HG03039 (cell line): Measurements from ENCODE around the gene KCTD13.
"Not testable (repeated sequence)": the region's sequence is repeated elsewhere in the genome, so short reads cannot be mapped to it uniquely, and the experiment has no call there.

Experiments
- ATAC-seq: cut with Tn5 transposase; IDR thresholded peaks from one replicate; pipeline ENCODE4 v1.9.1; 2021; ENCODE audit warnings: mild to moderate bottlenecking, moderate library complexity; ENCODE audit not compliant: unreplicated experiment

KCTD13 gene

DNA sequence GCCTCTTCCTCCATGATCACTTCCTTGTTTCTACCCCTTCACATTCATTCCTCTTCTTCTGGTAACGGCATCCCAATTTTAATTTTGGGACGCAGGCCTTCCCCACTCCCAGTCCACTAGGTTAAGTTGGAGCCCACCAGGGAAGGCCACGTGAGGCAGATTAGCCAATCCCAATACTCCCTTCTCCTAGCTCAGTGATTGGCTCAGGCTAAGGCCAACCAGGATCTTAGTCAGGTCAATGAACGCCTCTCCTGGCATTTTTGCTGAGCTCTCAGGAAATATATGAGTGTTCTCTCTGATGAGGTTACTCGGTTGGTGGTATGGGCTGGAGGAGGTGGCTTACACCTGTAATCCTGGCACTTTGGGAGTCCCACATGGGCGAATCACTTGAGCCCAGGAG is 42.0 kb downstream of the KCTD13 start:
- ATAC-seq = no peak

DNA sequence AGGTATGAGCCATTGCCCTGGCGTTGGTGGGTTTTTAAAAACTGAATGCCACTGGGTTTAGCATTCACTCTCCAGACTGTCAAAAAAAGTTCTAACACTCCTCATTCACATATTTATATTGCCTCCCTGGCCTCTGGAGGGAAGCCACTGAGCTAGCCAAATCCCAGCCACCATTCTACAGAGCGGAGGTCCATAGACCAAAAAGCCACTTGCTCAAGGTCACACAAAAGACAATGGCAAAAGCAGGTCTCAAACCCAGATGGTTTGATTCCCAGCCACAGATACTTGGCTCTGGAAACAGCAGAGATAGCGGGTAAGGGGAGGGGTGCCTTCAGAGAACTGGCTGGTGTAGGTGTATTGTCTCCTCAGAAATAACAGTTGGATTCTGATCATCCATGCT is 45.0 kb downstream of the KCTD13 start:
- ATAC-seq = no peak

GRCh38 chr16:29878172-29878571 is 47.9 kb downstream of the KCTD13 start:
- ATAC-seq = no peak

- ATAC-seq = no peak
Measured at GRCh38 chr16:29877266-29877961, 48.6 kb downstream of the KCTD13 start.

- no peak for ATAC-seq
Measured at GRCh38 chr16:29876594-29877249, 49.3 kb downstream of the KCTD13 start.

GRCh38 chr16:29876217-29876593 is 49.8 kb downstream of the KCTD13 start:
- no peak for ATAC-seq

DNA sequence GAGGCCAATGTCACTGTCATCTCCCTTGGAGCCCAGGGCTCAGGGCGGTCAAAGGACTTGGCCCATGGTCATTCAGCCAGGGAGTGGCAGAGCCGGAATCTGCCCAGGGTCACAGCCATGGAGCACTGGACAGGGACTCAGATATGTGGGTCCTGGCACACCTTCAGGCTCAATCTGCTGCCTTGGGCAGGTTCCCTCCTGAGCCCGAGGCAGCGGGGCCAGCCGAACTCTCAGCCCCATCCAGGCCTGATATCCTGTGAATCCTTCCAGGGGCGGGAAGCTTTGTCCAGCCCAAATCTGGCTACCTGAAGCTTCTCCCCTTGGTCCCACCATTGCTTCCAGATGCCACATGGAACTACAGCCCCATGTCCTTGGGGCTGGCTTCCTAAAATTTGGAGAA is 50.8 kb downstream of the KCTD13 start:
- no peak for ATAC-seq

- no peak for ATAC-seq
Measured at GRCh38 chr16:29873319-29873718, 52.7 kb downstream of the KCTD13 start.

DNA sequence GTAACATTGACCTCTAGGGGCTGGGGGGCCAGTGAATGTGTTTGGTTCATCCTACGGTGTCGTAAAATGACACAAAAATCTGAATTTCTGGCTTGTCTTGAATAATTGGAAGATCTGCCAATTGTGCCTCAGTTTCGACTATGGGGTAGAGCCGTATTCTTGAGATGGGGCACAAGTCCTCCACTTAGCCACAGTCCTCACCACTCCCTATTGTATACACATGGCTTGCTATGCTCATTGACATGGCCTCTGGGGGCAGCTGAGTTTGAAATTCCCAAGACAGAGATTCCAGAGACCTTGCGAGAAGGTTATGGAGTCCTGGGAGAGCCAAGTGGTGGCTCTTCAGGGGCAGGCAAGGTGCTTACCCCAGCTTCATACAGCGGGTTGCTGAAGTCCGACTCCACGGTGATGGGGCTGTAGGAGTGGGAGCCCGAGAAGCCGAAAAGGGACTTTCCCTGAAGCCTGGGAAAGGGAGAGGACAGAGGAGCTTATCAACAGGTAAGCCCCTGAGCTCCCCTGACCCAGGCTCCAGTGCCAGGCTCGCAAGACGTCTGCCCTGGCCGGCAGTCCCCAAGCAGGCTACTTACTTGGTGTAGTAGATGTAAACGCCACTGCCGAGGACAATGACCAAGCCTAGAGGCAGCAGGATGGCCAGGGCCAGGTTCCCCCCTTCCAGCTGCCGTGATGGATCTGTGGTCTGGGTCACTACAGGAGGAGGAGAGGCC is 54.0 kb downstream of the KCTD13 start:
- ATAC-seq = no peak

GRCh38 chr16:29869067-29869466 is 57.0 kb downstream of the KCTD13 start:
- ATAC-seq = not testable (repeated sequence)

- no peak for ATAC-seq
Measured at GRCh38 chr16:29868396-29869009, 57.5 kb downstream of the KCTD13 start.

GRCh38 chr16:29864205-29864604 is 61.8 kb downstream of the KCTD13 start:
- ATAC-seq = no peak

- no peak for ATAC-seq
Measured at GRCh38 chr16:29863669-29863984, 62.4 kb downstream of the KCTD13 start.

DNA sequence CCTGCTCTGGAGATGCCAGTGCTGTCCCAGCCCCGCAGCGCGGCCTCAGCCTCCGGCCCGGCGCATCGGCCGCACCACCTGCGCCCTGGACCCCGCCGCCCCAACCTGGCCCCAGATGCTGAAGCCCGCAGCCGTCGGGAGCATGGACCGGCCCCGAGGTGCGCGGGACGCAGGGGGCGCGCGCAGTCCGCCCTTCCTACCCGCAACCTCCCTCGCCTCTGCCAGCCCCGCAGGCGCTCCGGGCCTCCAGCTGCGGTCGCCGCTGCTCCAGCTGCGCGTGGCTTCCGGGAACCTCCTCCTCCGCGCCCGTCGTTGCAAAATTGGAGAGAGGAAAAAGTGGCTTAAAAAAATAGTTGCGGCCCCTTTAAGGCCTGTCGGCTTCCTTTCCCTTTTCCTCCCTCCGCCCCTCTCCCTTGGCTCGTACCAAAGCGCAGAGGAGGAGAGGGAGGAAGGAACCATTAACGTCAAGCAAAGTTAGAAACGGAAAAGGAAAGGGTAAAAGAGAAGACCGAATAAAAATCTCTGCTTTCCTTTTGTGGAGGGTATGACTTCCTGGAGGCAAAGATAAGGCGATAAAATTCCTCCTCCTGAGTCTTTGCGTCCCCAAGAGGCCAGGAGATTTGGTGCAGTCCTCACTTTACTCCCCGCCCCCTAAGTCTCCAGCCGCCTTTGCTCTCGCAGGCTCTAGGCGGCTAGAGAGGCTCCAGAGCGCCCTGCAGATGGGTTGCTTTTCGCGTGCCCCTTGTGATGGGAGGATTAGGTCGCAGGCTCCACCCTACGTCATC is 63.0 kb downstream of the KCTD13 start, which contains the start of gene CDIPT:
CDIPT (minus strand) TSS at position 343 of the 785 bp plus-strand sequence. CDS start 369 bp downstream, outside the sequence.
- peak; percentile 76 for ATAC-seq

GRCh38 chr16:29862383-29862883 is 63.6 kb downstream of the KCTD13 start:
- ATAC-seq = no peak

GRCh38 chr16:29860218-29860617 is 65.8 kb downstream of the KCTD13 start:
- ATAC-seq = no peak

GRCh38 chr16:29858974-29859373 is 67.1 kb downstream of the KCTD13 start:
- no peak for ATAC-seq

- no peak for ATAC-seq
Measured at GRCh38 chr16:29858149-29858849, 67.7 kb downstream of the KCTD13 start.

DNA sequence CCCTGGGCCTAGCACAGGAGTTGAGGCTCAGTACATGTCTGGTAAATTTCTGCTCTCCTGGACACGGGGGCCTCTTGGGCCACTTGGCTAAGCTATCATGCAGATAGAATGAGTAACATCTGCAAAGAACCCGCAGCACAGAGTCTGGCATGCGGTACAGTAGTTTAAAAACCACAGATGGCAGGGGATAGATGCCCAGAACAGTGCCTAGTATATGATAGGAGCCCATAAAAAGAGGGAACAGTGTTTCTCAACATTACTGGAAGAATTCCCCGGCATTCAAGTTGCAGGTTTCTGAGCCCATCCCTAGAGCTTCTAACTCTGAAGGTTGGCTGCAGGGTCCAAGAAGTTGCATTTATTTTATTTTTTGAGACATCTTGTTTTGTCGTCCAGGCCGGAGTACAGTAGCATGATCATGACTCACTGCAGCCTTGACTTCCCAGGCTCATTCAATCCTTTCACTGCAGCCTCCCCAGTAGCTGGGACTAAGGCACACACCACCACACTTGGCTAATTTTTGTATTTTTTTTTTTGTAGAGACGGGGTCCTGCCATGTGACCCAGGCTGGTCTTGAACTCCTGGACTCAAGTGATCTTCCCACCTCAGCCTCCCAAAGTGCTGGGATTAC is 68.8 kb downstream of the KCTD13 start:
- ATAC-seq = no peak
